ENCODE results near the gene POT1. TPM values are rescaled to one million over a fixed set of nuclear protein-coding genes. Genes with fewer than 3 reads are reported as not detected.

The POT1 gene
- total RNA-seq, 1 experiment from 2014 or later = 21.6 TPM

- Histone ChIP-seq H3K36me3 (ENCODE audit: control insufficient read depth, insufficient read depth, low read length) (no peaks in the 10 kb centered on the region), H3K9me3 (no peaks in the 10 kb centered on the region), H3K27me3 (replicated peaks; ENCODE audit: control insufficient read depth, insufficient read depth, low read length) (no peaks in the 10 kb centered on the region), H3K4me3 (ENCODE audit: low read depth, low read length) (no peak overlapping the region), H3K4me1 (no peaks in the 10 kb centered on the region)
- CTCF ChIA-PET = no interaction called here
- Mint-ChIP-seq H3K36me3 (ENCODE audit: insufficient read depth, unreplicated experiment) (no peaks in the 10 kb centered on the region), H3K4me3 (ENCODE audit: unreplicated experiment) (no peak overlapping the region), H3K27me3 (ENCODE audit: insufficient read depth, unreplicated experiment) (peaks cover 13% of the 10 kb centered on the region), H3K9me3 (ENCODE audit: unreplicated experiment) (no peaks in the 10 kb centered on the region), H3K4me1 (ENCODE audit: low read depth, unreplicated experiment) (no peaks in the 10 kb centered on the region), H3K27ac (ENCODE audit: unreplicated experiment) (no peak overlapping the region)
- intact Hi-C loops (cut with micrococcal nuclease; ENCODE audit: unreplicated experiment) = no loop called here
- no TSS peak for BruUV-seq (replicated peaks)
- no peak for DNase-seq
- POLR2A ChIA-PET = no interaction called here
- TF ChIP-seq CTCF (IDR thresholded peaks at IDR 0.05; ENCODE audit: insufficient read depth in 1 of 2, low read depth in 1 of 2, low read length in 1 of 2, severe bottlenecking in 1 of 2, unreplicated experiment in 1 of 2) = no peak
These were observed 153.5 kb downstream of the POT1 start for GRCh38 chr7:124776153-124776552.

DNA sequence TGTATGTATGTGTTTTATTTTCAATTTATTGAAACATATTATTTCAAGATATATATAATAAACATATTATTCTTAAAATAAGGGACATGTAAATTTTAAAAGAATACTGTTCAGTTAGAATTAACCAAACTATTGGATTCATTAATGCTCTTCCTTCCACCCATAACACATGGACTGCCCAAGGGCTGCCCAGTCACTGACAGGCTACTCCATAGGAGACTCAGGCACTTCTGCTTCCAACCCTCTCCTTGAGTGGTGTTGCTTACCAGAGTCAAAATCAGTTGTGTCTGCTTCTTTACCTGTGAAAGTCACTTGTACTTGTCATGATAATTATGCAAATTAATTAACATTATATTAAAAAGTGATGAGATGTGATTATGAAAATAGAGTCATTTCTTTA is 154.2 kb downstream of the POT1 start:
- Mint-ChIP-seq H3K9me3 (ENCODE audit: unreplicated experiment) (no peaks in the 10 kb centered on the region), H3K4me3 (ENCODE audit: unreplicated experiment) (no peak overlapping the region), H3K27ac (ENCODE audit: unreplicated experiment) (no peak overlapping the region), H3K36me3 (ENCODE audit: insufficient read depth, unreplicated experiment) (no peaks in the 10 kb centered on the region), H3K27me3 (ENCODE audit: insufficient read depth, unreplicated experiment) (peaks cover 15% of the 10 kb centered on the region), H3K4me1 (ENCODE audit: low read depth, unreplicated experiment) (no peaks in the 10 kb centered on the region)
- no peak for DNase-seq
- Histone ChIP-seq H3K36me3 (ENCODE audit: control insufficient read depth, insufficient read depth, low read length) (no peaks in the 10 kb centered on the region), H3K4me1 (no peaks in the 10 kb centered on the region), H3K9me3 (no peaks in the 10 kb centered on the region), H3K4me3 (ENCODE audit: low read depth, low read length) (no peak overlapping the region), H3K27me3 (replicated peaks; ENCODE audit: control insufficient read depth, insufficient read depth, low read length) (no peaks in the 10 kb centered on the region)
- ChIA-PET POLR2A (no interaction called here), CTCF (no interaction called here)
- intact Hi-C loops (cut with micrococcal nuclease; ENCODE audit: unreplicated experiment) = no loop called here
- no peak for TF ChIP-seq CTCF (IDR thresholded peaks at IDR 0.05; ENCODE audit: insufficient read depth in 1 of 2, low read depth in 1 of 2, low read length in 1 of 2, severe bottlenecking in 1 of 2, unreplicated experiment in 1 of 2)
- BruUV-seq (replicated peaks) = no TSS peak

DNA sequence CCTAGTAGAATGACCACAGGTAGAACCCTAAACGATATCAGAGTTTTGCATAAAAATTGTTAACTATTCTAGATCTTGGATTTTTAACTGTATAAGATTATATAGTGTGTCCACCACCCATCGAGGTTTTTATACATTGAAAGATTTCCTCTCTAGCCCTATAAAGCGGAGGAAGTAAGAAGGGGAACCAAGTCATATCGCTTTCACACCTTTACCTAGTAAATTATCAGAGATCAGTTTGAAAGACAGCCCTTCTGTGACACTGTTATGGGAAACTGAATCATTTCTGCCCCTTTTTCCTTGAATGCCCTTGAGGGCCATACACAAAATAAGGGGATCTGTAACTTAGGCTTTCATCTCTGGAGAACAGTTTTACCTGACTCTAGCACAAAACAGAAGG is 155.7 kb downstream of the POT1 start:
- CTCF ChIA-PET = no interaction called here
- H3K4me3 Mint-ChIP-seq (ENCODE audit: unreplicated experiment) = no peak overlapping the region

More for the DNA sequence above, 155.7 kb downstream of the POT1 start:
- POLR2A ChIA-PET = no interaction called here
- intact Hi-C loops (cut with micrococcal nuclease; ENCODE audit: unreplicated experiment) = no loop called here
- Histone ChIP-seq H3K36me3 (ENCODE audit: control insufficient read depth, insufficient read depth, low read length) (no peaks in the 10 kb centered on the region), H3K27me3 (replicated peaks; ENCODE audit: control insufficient read depth, insufficient read depth, low read length) (no peaks in the 10 kb centered on the region), H3K4me1 (no peaks in the 10 kb centered on the region), H3K4me3 (ENCODE audit: low read depth, low read length) (no peak overlapping the region), H3K9me3 (no peaks in the 10 kb centered on the region)
- Mint-ChIP-seq H3K27me3 (ENCODE audit: insufficient read depth, unreplicated experiment) (peaks cover 16% of the 10 kb centered on the region), H3K27ac (ENCODE audit: unreplicated experiment) (no peak overlapping the region), H3K9me3 (ENCODE audit: unreplicated experiment) (no peaks in the 10 kb centered on the region), H3K36me3 (ENCODE audit: insufficient read depth, unreplicated experiment) (no peaks in the 10 kb centered on the region), H3K4me1 (ENCODE audit: low read depth, unreplicated experiment) (no peaks in the 10 kb centered on the region)
- no peak for DNase-seq
- BruUV-seq (replicated peaks) = no TSS peak
- TF ChIP-seq CTCF (IDR thresholded peaks at IDR 0.05; ENCODE audit: insufficient read depth in 1 of 2, low read depth in 1 of 2, low read length in 1 of 2, severe bottlenecking in 1 of 2, unreplicated experiment in 1 of 2) = no peak

Data from Caco-2 (cell line).